GM19328 (cell line): Measurements from ENCODE around the gene TFCP2L1.

Experiments used
- ATAC-seq: cut with Tn5 transposase; IDR thresholded peaks from one replicate; pipeline ENCODE4 v1.9.1; 2021; ENCODE audit warnings: mild to moderate bottlenecking, moderate library complexity; ENCODE audit not compliant: unreplicated experiment

The TFCP2L1 gene

DNA sequence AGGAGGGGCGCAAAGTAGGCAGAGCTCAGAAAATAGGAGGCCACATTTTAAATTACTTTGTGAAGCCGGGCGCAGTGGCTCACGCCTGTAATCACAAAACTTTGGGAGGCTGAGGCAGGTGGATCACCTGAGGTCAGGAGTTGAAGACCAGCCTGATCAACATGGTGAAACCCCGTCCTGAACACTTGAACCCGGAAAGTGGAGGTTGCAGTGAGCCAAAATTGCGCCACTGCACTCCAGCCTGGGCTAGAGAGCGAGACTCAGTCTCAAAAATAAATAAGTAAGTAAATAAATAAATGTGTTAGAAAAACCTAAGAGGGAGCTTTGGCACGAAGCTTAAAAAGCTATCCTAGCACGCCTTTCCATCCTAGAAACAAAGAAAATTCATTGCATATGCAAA lies 105.5 kb downstream of the TFCP2L1 start:
- ATAC-seq: no peak

DNA sequence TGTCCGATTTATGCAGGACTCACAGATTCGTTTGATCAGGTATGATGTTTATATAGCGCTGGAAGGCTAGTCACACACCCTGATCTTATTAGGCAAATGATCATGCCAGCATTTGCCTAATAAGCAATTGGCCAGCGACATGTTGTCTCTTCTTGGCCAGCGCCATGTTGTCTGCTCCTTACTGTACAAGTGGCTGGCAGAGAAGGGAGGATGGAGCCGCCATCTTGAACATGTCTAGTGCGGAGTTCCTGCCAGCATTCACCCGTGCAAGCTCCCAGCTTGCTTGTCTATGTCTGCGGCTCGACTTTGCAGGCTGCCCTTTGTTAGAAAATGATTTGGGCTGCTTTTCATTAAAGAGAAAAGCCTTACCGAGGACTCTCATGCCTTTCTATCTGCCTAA lies 106.3 kb downstream of the TFCP2L1 start:
- ATAC-seq: no peak

DNA sequence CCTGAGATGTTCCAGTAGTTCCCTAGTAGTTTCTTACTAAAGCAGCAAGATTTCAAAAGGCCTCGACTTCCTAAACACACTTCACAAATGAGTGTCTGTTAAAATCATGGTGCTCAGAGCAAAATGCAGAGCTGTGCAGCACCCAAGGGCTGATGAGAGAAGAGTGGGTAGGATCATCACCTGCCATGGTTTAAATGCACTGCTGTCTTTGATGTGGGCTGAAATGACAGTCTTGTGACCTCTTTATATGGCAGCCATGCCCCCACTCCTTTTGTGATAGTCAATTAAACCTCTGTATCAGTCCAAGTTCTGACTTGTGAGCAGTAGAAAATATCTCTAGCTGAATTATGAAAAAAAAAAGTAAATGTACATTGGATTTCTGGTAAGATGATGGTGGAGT lies 107.1 kb downstream of the TFCP2L1 start:
- no peak for ATAC-seq

DNA sequence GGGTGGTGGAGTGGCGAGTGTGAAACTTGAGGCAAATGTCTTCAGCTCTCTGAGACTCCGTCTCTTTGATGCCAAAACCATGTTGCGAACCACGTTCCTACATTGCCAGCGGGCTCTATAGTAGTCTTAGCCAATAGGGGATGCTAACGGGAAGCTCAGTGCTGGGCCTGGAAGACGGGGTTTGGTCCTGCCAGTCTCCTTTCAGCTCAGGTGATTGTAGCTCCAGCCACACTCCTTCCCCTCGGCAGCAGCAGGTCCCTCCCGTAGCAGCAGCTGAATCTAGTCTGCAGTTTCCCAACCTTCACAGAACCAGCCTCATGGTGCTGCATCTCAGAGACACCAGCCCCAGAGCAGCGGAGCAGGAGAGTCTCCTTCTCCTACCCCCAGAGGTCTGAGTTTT lies 109.7 kb downstream of the TFCP2L1 start:
- no peak for ATAC-seq

DNA sequence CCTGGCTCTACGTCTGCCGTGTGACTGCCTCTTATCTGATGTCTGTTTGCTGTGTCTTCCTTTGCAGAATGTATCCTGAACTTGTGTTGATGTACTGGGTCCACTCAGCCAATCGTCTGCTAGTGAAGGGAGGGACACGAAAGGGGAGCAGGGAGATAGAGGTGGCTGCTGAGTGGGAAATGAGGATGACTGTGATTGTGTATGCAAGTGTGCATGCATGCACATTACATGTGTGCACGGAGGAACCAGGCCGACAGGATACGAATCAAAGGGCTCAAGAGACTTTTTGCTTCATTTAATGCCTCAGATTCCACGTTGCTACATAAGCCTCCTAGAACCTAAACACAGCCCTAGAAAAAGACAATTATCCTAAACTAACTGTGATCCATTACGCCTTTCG lies 111.2 kb downstream of the TFCP2L1 start:
- ATAC-seq: no peak

DNA sequence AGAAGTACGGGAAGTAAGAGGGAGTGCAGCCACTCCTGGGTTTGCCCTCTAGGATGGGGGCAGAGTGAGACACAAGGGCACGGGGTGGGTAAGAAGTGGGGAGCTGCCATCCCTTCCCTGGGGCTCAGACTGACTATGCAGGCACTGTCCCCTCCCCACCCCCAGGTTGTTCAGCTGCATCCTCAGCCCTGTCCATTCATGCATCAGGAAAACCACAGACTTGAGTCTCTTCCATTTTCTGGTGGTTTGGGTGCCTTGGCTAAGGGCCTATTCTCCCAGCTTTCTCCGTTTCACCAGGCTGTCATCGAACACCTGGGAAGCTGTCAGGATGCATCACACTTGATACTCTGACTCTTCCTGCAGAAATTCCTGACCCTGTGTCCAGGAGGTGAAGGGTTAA lies 111.9 kb downstream of the TFCP2L1 start:
- ATAC-seq: no peak

DNA sequence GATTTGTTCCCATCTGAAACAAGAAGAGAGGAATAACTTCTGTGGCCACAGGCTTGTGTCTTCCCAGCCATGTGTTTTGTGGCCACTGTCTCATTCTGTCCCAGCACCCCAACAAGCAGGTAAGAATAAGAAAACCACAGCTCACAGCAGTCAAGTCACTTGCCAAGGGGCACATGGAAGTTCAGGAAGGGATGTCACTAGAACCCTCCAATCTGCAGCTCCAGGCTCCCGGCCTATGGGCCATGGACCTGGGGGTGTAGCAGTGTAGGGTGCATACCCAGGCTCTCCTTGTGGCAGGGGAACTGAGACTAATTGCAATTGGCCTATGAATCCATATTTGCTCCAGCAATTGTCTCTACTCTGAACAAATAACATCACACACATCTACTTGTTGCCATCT lies 112.5 kb downstream of the TFCP2L1 start:
- no peak for ATAC-seq

DNA sequence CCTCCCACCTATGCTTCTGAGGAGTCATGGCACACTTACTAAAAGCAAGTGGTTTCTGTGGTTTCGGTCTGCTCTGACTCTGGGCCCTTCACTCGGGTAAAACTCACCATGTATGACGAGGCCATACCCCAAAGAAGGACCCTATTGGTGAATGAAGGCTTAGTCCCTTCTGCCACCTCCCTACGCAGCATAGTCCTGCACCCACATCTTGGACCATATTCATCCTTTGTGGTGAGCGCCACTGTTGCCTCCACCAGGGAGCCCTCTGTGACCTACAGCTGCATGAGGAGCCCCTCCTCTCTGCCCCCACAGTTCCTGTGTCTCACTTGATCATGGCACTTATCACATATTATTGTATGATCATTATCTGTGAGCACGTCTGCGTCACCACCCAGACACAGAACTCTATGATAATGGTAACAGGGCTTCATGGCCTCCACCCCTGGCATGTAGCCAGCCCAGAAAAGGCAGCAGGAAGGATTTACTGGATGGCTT lies 113.3 kb downstream of the TFCP2L1 start:
- no peak for ATAC-seq

DNA sequence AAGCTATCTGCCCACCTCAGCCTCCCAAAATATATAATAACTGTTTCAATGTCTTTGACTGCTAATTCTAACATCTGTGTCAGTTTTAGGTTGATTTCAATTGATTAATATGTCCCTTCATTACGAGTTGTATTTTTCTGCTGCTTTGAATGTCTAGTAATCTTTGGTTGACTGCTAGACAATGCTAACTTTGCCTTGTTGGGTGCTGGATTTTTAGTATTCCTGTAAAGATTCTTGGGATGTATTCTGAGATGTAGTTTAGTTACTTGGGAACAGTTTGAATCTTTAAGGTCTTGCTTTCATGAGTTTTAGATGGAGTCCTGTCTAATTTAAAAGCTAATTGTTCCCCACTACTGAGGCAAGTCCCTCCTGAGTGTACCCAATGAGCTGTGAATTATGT lies 114.4 kb downstream of the TFCP2L1 start:
- no peak for ATAC-seq

DNA sequence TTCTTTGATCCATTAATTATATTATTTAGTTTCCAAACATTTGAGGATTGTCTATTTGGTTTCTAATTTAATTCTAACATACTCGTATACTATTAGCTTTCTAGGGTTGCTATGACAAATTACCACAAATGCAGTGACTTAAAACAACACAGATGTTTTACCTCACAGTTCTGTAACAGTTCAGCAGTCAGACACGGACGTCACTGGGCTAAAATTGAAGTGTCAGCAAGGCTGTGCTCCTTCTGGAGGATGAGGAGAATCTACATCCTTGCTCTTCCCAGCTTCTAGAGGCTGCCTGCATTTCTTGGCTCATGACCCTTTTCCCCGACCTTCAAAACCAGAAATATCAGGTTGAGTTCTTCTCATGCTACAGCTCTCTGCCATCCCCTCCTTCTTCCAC lies 117.6 kb downstream of the TFCP2L1 start:
- no peak for ATAC-seq
